KOPT-K1 (cell line): ENCODE results near the gene MYO9B.

ENCODE experiments used
- H3K27ac ChIP-seq: fragments of 200-600 bp; sonication (generic); 2 replicates; pipeline ENCODE4 v1.5.1; 2016; ENCODE audit warnings: antibody characterized with exemption, mild to moderate bottlenecking, low read depth, low read length; ENCODE audit not compliant: poor library complexity, severe bottlenecking
- H3K36me3 ChIP-seq: fragments of 200-600 bp; sonication (generic); 2 replicates; pipeline ENCODE4 v1.5.1; 2017; ENCODE audit warnings: antibody characterized with exemption, mild to moderate bottlenecking, low read length, moderate library complexity; ENCODE audit not compliant: insufficient read depth
- H3K9me3 ChIP-seq: fragments of 200-600 bp; sonication (generic); 2 replicates; pipeline ENCODE4 v1.5.1; 2017; ENCODE audit warnings: antibody characterized with exemption, low read length, mild to moderate bottlenecking; ENCODE audit not compliant: insufficient read depth, poor library complexity, severe bottlenecking

MYO9B gene

GRCh38 chr19:17075035-17075863, at the start of gene MYO9B, which contains the start of gene HAUS8:
Gene MYO9B, plus strand, starts transcription at chr19:17075777. Its CDS starts 25,941 bp downstream, at chr19:17101718.
Gene HAUS8, minus strand, starts transcription at chr19:17075452. Its CDS starts 30 bp downstream, at chr19:17075422.
- Histone ChIP-seq H3K9me3 (no peaks in the 10 kb centered on the region), H3K27ac (peak within 1 kb of the TSS; percentile 89), H3K36me3 (peaks cover 62% of the 10 kb centered on the region)

- Histone ChIP-seq H3K27ac (no peak overlapping the region), H3K36me3 (no peaks in the 10 kb centered on the region)
Observed at GRCh38 chr19:17025991-17026658, 49.5 kb upstream of the MYO9B start.

GRCh38 chr19:17026706-17027534, 48.7 kb upstream of the MYO9B start, which contains the start of gene CPAMD8:
Gene CPAMD8, minus strand, starts transcription at chr19:17026810. Its CDS starts 168 bp downstream, at chr19:17026642.
- H3K36me3 ChIP-seq: no peaks in the 10 kb centered on the region
- H3K9me3 ChIP-seq: peaks cover 30% of the 10 kb centered on the region
- H3K27ac ChIP-seq: no peak within 1 kb of the TSS

More at GRCh38 chr19:17025991-17026658, 49.5 kb upstream of the MYO9B start:
- peaks cover 38% of the 10 kb centered on the region for H3K9me3 ChIP-seq

GRCh38 chr19:17027535-17027975, 48.0 kb upstream of the MYO9B start:
- H3K36me3 ChIP-seq: no peaks in the 10 kb centered on the region
- H3K27ac ChIP-seq: no peak overlapping the region
- H3K9me3 ChIP-seq: peaks cover 24% of the 10 kb centered on the region

GRCh38 chr19:17031741-17032140, 43.8 kb upstream of the MYO9B start:
- H3K9me3 ChIP-seq: no peaks in the 10 kb centered on the region
- no peak overlapping the region for H3K27ac ChIP-seq
- H3K36me3 ChIP-seq: no peaks in the 10 kb centered on the region

GRCh38 chr19:17035842-17036424, 39.6 kb upstream of the MYO9B start:
- H3K27ac ChIP-seq: no peak overlapping the region
- no peaks in the 10 kb centered on the region for H3K9me3 ChIP-seq
- no peaks in the 10 kb centered on the region for H3K36me3 ChIP-seq

GRCh38 chr19:17036640-17037039, 38.9 kb upstream of the MYO9B start:
- Histone ChIP-seq H3K27ac (no peak overlapping the region), H3K9me3 (no peaks in the 10 kb centered on the region), H3K36me3 (no peaks in the 10 kb centered on the region)

GRCh38 chr19:17037184-17037583, 38.4 kb upstream of the MYO9B start:
- H3K9me3 ChIP-seq: no peaks in the 10 kb centered on the region
- no peaks in the 10 kb centered on the region for H3K36me3 ChIP-seq
- H3K27ac ChIP-seq: no peak overlapping the region

- Histone ChIP-seq H3K9me3 (no peaks in the 10 kb centered on the region), H3K36me3 (no peaks in the 10 kb centered on the region), H3K27ac (no peak overlapping the region)
Observed at GRCh38 chr19:17037966-17038500, 37.5 kb upstream of the MYO9B start.

- no peaks in the 10 kb centered on the region for H3K9me3 ChIP-seq
- no peak overlapping the region for H3K27ac ChIP-seq
- H3K36me3 ChIP-seq: peaks cover 5% of the 10 kb centered on the region; the same call in 1 of the 2 replicates
Observed at GRCh38 chr19:17041976-17042375, 33.6 kb upstream of the MYO9B start.

GRCh38 chr19:17043744-17044143, 31.8 kb upstream of the MYO9B start:
- Histone ChIP-seq H3K36me3 (peaks cover 21% of the 10 kb centered on the region; the same call in 1 of the 2 replicates), H3K9me3 (no peaks in the 10 kb centered on the region), H3K27ac (no peak overlapping the region)

- H3K9me3 ChIP-seq: no peaks in the 10 kb centered on the region
- peaks cover 44% of the 10 kb centered on the region for H3K36me3 ChIP-seq
- no peak overlapping the region for H3K27ac ChIP-seq
Observed at GRCh38 chr19:17045907-17046502, 29.6 kb upstream of the MYO9B start.

GRCh38 chr19:17048885-17049453, 26.6 kb upstream of the MYO9B start:
- H3K36me3 ChIP-seq: peaks cover 74% of the 10 kb centered on the region
- no peak overlapping the region for H3K27ac ChIP-seq
- no peaks in the 10 kb centered on the region for H3K9me3 ChIP-seq
